Body of pancreas (tissue), 4 donors: ENCODE results near the gene ZNF423.

ENCODE experiments used
- POLR2A ChIP-seq, 3 donors: fragments of 450-650 bp; IDR thresholded peaks; one replicate each; pipeline ENCODE4 v1.6.1; 2016; ENCODE audit warnings: antibody characterized with exemption in 3 of 3, mild to moderate bottlenecking in 2 of 3
- TF ChIP-seq, protein P1 (sequence below), 7 experiments: fragments of 450-650 bp in 4 of 7; fragments of 200-600 bp in 3 of 7; sonication (generic) in 3 of 7; IDR thresholded peaks; one replicate each; pipeline ENCODE4 v1.5.1; 2016 to 2019; ENCODE audit warnings: antibody characterized with exemption in 7 of 7

DNA sequence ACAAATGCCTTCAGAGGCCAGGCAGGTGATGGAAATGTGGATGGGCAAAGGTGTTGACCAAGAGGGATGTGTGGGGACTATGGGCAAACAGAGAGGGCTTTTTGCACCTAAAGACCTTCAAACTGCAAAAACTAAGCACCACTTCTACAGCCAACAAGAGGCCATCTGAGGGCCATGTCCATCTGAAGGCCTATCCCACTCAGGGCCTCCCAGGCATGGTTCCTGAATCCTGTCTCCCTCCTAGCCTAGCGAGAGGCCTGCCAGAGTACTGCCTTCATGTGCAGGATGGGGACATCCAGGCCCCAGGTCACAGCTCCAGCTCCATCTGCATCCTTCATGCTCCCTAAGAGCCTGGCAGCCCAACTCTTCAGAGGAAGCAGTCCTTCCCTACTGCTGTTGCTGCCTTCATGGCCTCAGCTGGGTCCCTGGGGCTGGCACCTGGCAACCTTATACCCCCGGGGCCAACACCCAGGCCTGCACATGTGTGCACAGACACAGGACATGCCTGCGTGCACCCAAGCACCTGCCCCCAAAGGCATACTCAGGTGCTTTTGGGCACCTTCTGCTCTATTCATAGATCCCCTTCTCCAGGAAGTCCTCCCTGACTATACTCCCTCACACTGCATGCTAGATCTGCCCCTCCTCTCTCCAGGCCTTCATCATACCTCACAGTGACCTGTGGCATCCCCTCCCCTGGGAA lies 387.2 kb downstream of the ZNF423 start:
- TF ChIP-seq, protein P1, sequence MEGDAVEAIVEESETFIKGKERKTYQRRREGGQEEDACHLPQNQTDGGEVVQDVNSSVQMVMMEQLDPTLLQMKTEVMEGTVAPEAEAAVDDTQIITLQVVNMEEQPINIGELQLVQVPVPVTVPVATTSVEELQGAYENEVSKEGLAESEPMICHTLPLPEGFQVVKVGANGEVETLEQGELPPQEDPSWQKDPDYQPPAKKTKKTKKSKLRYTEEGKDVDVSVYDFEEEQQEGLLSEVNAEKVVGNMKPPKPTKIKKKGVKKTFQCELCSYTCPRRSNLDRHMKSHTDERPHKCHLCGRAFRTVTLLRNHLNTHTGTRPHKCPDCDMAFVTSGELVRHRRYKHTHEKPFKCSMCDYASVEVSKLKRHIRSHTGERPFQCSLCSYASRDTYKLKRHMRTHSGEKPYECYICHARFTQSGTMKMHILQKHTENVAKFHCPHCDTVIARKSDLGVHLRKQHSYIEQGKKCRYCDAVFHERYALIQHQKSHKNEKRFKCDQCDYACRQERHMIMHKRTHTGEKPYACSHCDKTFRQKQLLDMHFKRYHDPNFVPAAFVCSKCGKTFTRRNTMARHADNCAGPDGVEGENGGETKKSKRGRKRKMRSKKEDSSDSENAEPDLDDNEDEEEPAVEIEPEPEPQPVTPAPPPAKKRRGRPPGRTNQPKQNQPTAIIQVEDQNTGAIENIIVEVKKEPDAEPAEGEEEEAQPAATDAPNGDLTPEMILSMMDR (IDR thresholded peaks at IDR 0.05): no peak
- no peak for TF ChIP-seq POLR2A (IDR thresholded peaks at IDR 0.05)
